Fibroblast of mammary gland (primary cell): ENCODE data around the gene ERBIN.
"Not testable (repeated sequence)": the region's sequence is repeated elsewhere in the genome, so short reads cannot be mapped to it uniquely, and the experiment has no call there.

Source experiments
- DNase-seq: peaks from one replicate; pipeline ENCODE4 v3.0.0-alpha.2; 2010; ENCODE audit warnings: low read depth
- H3K4me3 ChIP-seq: 2 replicates; pipeline ENCODE4 v1.5.1; 2011; ENCODE audit warnings: low read depth, mild to moderate bottlenecking, low read length, moderate library complexity; ENCODE audit not compliant: control insufficient read depth
- TF ChIP-seq, protein P1 (sequence below): conservative IDR thresholded peaks from 2 replicates; pipeline ENCODE4 v1.5.1; 2011; ENCODE audit warnings: low read depth, low read length, inconsistent platforms; ENCODE audit not compliant: control insufficient read depth, insufficient read depth

ERBIN gene, protein sequence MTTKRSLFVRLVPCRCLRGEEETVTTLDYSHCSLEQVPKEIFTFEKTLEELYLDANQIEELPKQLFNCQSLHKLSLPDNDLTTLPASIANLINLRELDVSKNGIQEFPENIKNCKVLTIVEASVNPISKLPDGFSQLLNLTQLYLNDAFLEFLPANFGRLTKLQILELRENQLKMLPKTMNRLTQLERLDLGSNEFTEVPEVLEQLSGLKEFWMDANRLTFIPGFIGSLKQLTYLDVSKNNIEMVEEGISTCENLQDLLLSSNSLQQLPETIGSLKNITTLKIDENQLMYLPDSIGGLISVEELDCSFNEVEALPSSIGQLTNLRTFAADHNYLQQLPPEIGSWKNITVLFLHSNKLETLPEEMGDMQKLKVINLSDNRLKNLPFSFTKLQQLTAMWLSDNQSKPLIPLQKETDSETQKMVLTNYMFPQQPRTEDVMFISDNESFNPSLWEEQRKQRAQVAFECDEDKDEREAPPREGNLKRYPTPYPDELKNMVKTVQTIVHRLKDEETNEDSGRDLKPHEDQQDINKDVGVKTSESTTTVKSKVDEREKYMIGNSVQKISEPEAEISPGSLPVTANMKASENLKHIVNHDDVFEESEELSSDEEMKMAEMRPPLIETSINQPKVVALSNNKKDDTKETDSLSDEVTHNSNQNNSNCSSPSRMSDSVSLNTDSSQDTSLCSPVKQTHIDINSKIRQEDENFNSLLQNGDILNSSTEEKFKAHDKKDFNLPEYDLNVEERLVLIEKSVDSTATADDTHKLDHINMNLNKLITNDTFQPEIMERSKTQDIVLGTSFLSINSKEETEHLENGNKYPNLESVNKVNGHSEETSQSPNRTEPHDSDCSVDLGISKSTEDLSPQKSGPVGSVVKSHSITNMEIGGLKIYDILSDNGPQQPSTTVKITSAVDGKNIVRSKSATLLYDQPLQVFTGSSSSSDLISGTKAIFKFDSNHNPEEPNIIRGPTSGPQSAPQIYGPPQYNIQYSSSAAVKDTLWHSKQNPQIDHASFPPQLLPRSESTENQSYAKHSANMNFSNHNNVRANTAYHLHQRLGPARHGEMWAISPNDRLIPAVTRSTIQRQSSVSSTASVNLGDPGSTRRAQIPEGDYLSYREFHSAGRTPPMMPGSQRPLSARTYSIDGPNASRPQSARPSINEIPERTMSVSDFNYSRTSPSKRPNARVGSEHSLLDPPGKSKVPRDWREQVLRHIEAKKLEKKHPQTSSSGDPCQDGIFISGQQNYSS (N-terminal part only)

GRCh38 chr5:65926276-65926783 lies at the start of gene ERBIN:
ERBIN (plus strand) TSS chr5:65926575; CDS start chr5:65992719, 66,144 bp downstream.
- TF ChIP-seq, protein P1, sequence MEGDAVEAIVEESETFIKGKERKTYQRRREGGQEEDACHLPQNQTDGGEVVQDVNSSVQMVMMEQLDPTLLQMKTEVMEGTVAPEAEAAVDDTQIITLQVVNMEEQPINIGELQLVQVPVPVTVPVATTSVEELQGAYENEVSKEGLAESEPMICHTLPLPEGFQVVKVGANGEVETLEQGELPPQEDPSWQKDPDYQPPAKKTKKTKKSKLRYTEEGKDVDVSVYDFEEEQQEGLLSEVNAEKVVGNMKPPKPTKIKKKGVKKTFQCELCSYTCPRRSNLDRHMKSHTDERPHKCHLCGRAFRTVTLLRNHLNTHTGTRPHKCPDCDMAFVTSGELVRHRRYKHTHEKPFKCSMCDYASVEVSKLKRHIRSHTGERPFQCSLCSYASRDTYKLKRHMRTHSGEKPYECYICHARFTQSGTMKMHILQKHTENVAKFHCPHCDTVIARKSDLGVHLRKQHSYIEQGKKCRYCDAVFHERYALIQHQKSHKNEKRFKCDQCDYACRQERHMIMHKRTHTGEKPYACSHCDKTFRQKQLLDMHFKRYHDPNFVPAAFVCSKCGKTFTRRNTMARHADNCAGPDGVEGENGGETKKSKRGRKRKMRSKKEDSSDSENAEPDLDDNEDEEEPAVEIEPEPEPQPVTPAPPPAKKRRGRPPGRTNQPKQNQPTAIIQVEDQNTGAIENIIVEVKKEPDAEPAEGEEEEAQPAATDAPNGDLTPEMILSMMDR = no peak
- H3K4me3 ChIP-seq = peak within 1 kb of the TSS; percentile 62
- peak; percentile 78 for DNase-seq

GRCh38 chr5:65876970-65877369 lies 49.4 kb upstream of the ERBIN start:
- TF ChIP-seq, protein P1 = no peak
- H3K4me3 ChIP-seq = no peak overlapping the region
- DNase-seq = no peak

DNA sequence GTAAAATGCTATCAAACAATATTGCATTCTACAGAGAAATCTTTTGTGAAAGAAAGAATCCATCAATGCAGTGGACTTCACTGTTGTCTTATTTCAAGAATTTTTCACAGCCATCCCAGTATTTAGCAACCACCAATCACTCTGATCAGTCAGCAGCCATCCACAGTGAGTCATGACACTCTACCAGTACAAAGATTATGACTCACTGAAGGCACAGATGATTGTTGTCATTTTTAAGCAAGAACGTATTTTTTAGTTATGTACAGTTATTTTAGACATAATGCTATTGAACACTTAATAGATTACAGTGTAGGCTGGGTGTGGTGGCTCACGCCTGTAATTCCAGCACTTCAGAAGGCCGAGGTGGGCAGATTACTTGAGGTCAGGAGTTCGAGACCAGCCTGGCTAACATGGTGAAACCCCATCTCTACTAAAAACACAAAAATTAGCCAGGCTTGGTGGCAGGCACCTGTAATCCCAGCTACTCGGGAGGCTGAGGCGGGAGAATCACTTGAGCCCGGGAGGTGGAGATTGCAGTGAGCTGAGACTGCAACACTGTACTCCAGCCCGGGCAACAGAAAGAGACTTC lies 46.6 kb upstream of the ERBIN start:
- H3K4me3 ChIP-seq = not testable (repeated sequence)
- DNase-seq = peak; percentile 93

DNA sequence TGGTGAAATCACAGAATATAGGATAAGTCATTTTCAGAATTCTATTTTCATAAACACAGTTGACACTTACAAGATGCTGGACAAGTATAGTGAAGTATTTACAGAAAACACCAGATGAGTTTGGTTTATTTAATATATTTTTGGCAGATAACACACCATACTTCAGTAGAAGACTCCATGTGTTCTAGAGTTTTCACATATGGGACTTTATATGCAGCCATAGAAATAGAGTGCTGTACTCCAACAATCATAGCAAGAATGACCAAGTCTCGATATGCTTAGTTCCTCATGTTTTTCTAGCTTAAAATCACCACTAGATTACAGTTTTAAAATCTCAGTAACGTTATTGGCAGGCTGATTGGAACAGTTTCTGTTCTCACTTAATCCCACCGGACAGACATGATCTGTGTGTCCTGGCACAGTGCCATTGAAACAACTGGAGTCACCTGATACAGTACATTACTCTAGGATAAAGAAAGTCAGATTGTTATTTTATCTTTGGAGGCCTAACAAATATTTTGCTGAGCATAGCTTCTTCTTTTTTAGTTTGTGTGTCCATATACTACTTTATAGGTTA lies 45.8 kb upstream of the ERBIN start:
- TF ChIP-seq, protein P1 = no peak
- DNase-seq = peak; percentile 38
- H3K4me3 ChIP-seq = no peak overlapping the region

DNA sequence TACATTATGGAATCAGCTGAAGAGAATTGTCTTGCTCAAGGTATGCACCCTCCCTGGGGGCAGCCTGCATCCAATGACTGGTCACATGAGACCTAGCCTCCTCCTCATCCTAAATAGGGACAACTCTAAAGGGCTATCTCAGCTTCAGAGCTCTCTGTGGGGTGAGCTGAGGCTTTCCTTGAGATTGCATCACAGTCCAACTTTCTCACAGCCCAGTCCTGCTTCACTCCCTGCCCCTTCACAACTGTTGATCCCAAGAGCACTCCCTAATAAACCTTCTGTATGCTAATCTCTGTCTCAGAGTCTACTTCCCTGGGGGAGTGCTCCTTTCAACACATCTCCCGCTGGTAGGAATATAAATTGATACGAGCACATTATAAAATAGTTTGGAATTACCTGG lies 44.1 kb upstream of the ERBIN start:
- TF ChIP-seq, protein P1 = no peak
- H3K4me3 ChIP-seq = no peak overlapping the region
- no peak for DNase-seq

- H3K4me3 ChIP-seq = no peak overlapping the region
- TF ChIP-seq, protein P1 = no peak
- DNase-seq = no peak
Observed at GRCh38 chr5:65883461-65883860, 42.9 kb upstream of the ERBIN start.
